ENCODE measurements around the gene GPC3. TPM values are rescaled to one million over a fixed set of nuclear protein-coding genes. Genes with fewer than 3 reads are reported as not detected.

GPC3 gene
- total RNA-seq, 1 donor: not detected

DNA sequence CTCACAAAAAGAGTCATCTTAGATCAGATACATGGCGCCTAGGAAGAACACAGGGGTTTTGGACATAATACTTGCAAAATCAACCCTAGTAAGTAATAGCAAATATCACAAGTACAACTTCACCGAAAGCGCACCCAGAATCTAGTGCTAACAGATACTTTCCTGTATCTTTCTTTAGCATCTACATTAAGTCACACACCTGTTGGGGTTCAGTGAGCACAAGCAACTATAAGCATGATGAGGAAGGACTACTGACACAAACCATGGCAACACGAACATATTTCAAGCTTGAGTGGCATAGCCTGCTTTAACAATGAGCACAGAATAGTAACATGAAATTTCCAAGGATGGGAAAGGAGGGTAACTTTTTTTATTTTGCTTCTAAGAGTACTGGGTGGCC, 116.1 kb downstream of the GPC3 start:
- no peak overlapping the region for H3K4me3 ChIP-seq (ENCODE audit: low read depth, low read length)

DNA sequence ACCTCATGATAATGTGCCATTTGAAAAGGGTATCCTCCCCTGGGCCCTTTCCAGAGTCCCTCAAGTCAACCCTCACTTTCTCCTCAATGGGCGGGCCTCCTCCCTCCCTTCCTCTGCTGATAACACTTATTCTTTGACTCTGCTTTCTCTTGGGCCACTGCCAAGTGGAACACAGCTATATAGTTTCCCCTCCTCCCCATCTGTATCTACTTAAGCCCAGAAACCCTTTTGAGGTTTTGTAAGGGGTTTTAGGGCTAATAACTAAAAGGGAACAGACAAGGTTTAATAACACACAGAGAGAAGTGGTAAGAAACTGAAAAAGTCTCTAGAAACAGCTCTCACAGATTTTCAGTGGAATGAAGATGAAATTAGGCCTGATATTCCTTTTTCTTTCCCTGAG, 116.7 kb downstream of the GPC3 start:
- TF ChIP-seq, protein P1, sequence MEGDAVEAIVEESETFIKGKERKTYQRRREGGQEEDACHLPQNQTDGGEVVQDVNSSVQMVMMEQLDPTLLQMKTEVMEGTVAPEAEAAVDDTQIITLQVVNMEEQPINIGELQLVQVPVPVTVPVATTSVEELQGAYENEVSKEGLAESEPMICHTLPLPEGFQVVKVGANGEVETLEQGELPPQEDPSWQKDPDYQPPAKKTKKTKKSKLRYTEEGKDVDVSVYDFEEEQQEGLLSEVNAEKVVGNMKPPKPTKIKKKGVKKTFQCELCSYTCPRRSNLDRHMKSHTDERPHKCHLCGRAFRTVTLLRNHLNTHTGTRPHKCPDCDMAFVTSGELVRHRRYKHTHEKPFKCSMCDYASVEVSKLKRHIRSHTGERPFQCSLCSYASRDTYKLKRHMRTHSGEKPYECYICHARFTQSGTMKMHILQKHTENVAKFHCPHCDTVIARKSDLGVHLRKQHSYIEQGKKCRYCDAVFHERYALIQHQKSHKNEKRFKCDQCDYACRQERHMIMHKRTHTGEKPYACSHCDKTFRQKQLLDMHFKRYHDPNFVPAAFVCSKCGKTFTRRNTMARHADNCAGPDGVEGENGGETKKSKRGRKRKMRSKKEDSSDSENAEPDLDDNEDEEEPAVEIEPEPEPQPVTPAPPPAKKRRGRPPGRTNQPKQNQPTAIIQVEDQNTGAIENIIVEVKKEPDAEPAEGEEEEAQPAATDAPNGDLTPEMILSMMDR (IDR thresholded peaks at IDR 0.05; ENCODE audit: insufficient read depth, low read length): no peak
- DNase-seq (ENCODE audit: low read depth): no peak
- no peak overlapping the region for H3K4me3 ChIP-seq (ENCODE audit: low read depth, low read length)

More for the DNA sequence above, 116.1 kb downstream of the GPC3 start:
- TF ChIP-seq, protein P1 (IDR thresholded peaks at IDR 0.05; ENCODE audit: insufficient read depth, low read length): no peak
- DNase-seq (ENCODE audit: low read depth): no peak

DNA sequence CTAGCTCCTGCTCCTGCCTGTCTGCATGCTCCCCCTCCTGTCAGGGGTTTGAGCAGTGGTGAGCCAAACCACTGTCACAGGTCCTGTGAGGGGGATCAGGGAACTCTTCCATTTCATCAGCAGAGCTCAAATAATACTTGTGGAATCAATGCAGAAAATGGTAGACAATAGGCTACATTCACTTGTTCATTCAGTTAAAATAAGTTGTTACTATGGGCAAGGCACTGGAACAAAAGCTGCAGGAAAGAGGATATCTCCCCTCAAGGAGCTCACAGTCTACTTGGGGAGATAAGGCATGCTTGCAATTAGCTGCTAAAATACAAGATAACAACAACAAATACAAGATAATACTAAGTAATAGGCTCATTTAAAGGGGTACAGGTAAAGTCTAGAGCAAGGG, 117.1 kb downstream of the GPC3 start:
- TF ChIP-seq, protein P1 (IDR thresholded peaks at IDR 0.05; ENCODE audit: insufficient read depth, low read length): no peak
- no peak for DNase-seq (ENCODE audit: low read depth)
- H3K4me3 ChIP-seq (ENCODE audit: low read depth, low read length): no peak overlapping the region

DNA sequence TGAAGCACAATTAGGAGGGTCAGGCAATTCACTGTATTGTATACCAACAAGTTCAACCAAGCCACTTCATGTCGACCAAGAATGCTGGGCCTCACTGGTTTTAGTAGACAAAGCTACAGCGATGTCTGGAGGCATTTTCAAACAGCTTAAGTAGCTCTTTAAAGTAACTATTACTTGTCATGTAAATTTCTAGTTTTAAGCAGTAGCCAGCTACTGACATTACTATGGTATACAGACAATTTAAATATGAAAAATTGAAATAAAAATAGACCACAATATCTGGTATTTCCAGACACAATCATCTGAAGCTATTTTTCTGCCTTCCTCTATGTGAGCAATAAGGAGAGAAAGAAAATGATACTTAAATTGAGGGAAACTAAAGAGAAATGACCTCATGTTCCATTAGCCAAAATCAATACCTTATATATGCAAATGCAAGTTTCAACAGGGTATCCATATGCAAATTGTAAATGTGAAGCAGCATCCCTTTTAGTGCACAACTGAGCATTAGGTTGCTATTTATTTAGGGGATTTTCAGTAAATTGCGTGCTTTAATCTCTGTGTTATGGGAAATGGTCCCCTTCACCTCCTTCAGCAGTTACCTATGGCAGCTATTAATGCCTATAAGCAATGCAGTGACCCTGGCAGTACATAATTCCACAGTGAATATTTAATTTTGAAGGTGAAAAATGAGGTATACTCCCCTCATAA, 119.5 kb downstream of the GPC3 start:
- DNase-seq (ENCODE audit: low read depth): no peak
- no peak overlapping the region for H3K4me3 ChIP-seq (ENCODE audit: low read depth, low read length)
- TF ChIP-seq, protein P1 (IDR thresholded peaks at IDR 0.05; ENCODE audit: insufficient read depth, low read length): no peak

DNA sequence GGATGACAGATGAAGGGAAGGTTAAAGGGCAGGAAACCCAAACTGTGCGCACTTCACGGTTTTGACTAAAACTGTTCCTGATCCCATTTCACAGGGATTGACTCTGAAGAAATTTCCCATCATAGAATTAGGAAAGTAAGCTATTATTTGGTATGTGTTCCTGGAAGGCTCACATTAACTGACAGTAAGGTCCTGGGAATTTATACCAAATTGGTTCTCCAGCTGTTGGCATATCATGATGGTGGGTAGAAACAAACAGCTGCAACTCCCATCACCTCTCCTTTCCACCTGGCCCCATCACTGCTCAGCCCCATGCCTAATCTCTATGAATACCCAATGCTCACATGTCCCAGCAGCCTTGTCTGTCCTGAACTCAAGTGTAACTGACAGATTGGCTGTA, 121.2 kb downstream of the GPC3 start:
- no peak for DNase-seq (ENCODE audit: low read depth)
- no peak overlapping the region for H3K4me3 ChIP-seq (ENCODE audit: low read depth, low read length)
- TF ChIP-seq, protein P1 (IDR thresholded peaks at IDR 0.05; ENCODE audit: insufficient read depth, low read length): no peak

DNA sequence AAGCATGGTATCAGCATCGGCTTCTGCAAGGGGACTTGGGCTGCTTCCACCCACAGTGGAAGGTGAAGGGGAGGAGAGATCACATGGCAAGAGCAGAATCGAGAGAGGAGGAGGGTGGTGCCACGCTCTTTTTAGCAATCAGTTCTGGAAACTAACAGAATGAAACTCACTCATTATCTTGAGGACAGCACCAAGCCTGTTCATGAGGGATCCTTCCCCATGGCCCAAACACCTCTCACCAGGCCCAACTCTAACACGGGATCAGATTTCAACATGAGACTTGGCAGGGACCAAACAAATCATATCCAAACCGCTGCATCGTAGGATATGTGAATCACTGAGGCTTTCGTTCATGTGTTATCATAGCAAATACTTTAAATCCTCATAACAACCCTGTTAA, 125.5 kb downstream of the GPC3 start:
- DNase-seq (ENCODE audit: low read depth): peak; percentile 68
- TF ChIP-seq, protein P1 (IDR thresholded peaks at IDR 0.05; ENCODE audit: insufficient read depth, low read length): no peak
- H3K4me3 ChIP-seq (ENCODE audit: low read depth, low read length): no peak overlapping the region

DNA sequence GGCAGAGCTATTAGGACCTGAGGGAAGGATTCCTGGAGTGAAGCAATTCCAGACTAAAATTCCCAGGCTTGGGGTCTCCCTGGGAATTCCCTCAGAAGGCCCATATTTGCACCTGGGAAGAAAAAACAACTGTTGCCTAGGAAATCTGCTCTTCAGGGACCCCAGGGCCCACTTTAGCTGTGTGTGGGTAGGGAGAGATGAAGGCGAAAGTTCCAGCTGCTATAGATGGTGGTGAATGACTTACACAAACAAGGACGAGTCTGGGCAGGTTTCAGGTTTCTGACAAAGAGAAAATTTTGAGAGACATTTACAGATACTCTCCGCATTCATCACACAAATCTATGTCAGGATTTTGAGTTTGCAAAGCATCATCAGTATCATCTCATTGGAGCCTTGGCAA, 126.1 kb downstream of the GPC3 start:
- TF ChIP-seq, protein P1 (IDR thresholded peaks at IDR 0.05; ENCODE audit: insufficient read depth, low read length): no peak

More for the DNA sequence above, 126.1 kb downstream of the GPC3 start:
- no peak overlapping the region for H3K4me3 ChIP-seq (ENCODE audit: low read depth, low read length)
- DNase-seq (ENCODE audit: low read depth): no peak

All from fibroblast of the aortic adventitia (primary cell).